ENCODE data around the gene ANKIB1. TPM values are rescaled to one million over a fixed set of nuclear protein-coding genes. Genes with fewer than 3 reads are reported as not detected.
A peak's percentile ranks its signal among the peaks of the same experiment; 100 is the strongest.

The ANKIB1 gene
- total RNA-seq, 1 experiment from 2014 or later, result 42.1 TPM

GRCh38 chr7:92292981-92293380 lies 47.2 kb downstream of the ANKIB1 start:
- Histone ChIP-seq H3K4me3 (ENCODE audit: low read depth, low read length, poor library complexity, severe bottlenecking) (no peak overlapping the region), H3K4me1 (ENCODE audit: insufficient read depth, low read length, poor library complexity, severe bottlenecking) (peaks cover 18% of the 10 kb centered on the region), H3K9me3 (ENCODE audit: low read depth, low read length, poor library complexity, severe bottlenecking) (no peaks in the 10 kb centered on the region), H3K27me3 (replicated peaks; ENCODE audit: insufficient read depth, low read depth, low read length, poor library complexity) (no peaks in the 10 kb centered on the region), H3K27ac (ENCODE audit: low read depth, low read length, poor library complexity, severe bottlenecking) (no peak overlapping the region), H3K36me3 (ENCODE audit: insufficient read depth, low read length, poor library complexity, severe bottlenecking) (no peaks in the 10 kb centered on the region)
- intact Hi-C loops (cut with micrococcal nuclease; ENCODE audit: unreplicated experiment), result no loop called here
- ChIA-PET POLR2A (ENCODE audit: low non-redundant PET) (no interaction called here), CTCF (no interaction called here)
- TF ChIP-seq EZH2 (IDR thresholded peaks at IDR 0.05; ENCODE audit: borderline replicate concordance, low read depth, low read length, poor library complexity, severe bottlenecking) (no peak), CTCF (conservative IDR thresholded peaks at IDR 0.05; ENCODE audit: low read depth, low read length) (no peak)
- DNase-seq (ENCODE audit: low spot score), result peak; percentile 14
- BruUV-seq (replicated peaks), result no TSS peak

- Histone ChIP-seq H3K4me1 (ENCODE audit: insufficient read depth, low read length, poor library complexity, severe bottlenecking) (peaks cover 18% of the 10 kb centered on the region), H3K4me3 (ENCODE audit: low read depth, low read length, poor library complexity, severe bottlenecking) (peak overlapping the region; percentile 15), H3K27ac (ENCODE audit: low read depth, low read length, poor library complexity, severe bottlenecking) (no peak overlapping the region), H3K27me3 (replicated peaks; ENCODE audit: insufficient read depth, low read depth, low read length, poor library complexity) (no peaks in the 10 kb centered on the region), H3K9me3 (ENCODE audit: low read depth, low read length, poor library complexity, severe bottlenecking) (no peaks in the 10 kb centered on the region), H3K36me3 (ENCODE audit: insufficient read depth, low read length, poor library complexity, severe bottlenecking) (no peaks in the 10 kb centered on the region)
- BruUV-seq (replicated peaks), result no TSS peak
- DNase-seq (ENCODE audit: low spot score), result no peak
- TF ChIP-seq CTCF (conservative IDR thresholded peaks at IDR 0.05; ENCODE audit: low read depth, low read length) (no peak), EZH2 (IDR thresholded peaks at IDR 0.05; ENCODE audit: borderline replicate concordance, low read depth, low read length, poor library complexity, severe bottlenecking) (no peak)
- ChIA-PET CTCF (no interaction called here), POLR2A (ENCODE audit: low non-redundant PET) (no interaction called here)
- intact Hi-C loops (cut with micrococcal nuclease; ENCODE audit: unreplicated experiment), result no loop called here
These were observed 48.3 kb downstream of the ANKIB1 start for GRCh38 chr7:92293896-92294590.

- H3K9me3 ChIP-seq (ENCODE audit: low read depth, low read length, poor library complexity, severe bottlenecking), result no peaks in the 10 kb centered on the region
- peaks cover 18% of the 10 kb centered on the region for H3K4me1 ChIP-seq (ENCODE audit: insufficient read depth, low read length, poor library complexity, severe bottlenecking)
- H3K4me3 ChIP-seq (ENCODE audit: low read depth, low read length, poor library complexity, severe bottlenecking), result no peak overlapping the region
- intact Hi-C loops (cut with micrococcal nuclease; ENCODE audit: unreplicated experiment), result no loop called here
- no TSS peak for BruUV-seq (replicated peaks)
- H3K27me3 ChIP-seq (replicated peaks; ENCODE audit: insufficient read depth, low read depth, low read length, poor library complexity), result no peaks in the 10 kb centered on the region
- H3K36me3 ChIP-seq (ENCODE audit: insufficient read depth, low read length, poor library complexity, severe bottlenecking), result no peaks in the 10 kb centered on the region
- TF ChIP-seq CTCF (conservative IDR thresholded peaks at IDR 0.05; ENCODE audit: low read depth, low read length) (no peak), EZH2 (IDR thresholded peaks at IDR 0.05; ENCODE audit: borderline replicate concordance, low read depth, low read length, poor library complexity, severe bottlenecking) (no peak)
- ChIA-PET POLR2A (ENCODE audit: low non-redundant PET) (no interaction called here), CTCF (no interaction called here)
- no peak for DNase-seq (ENCODE audit: low spot score)
- no peak overlapping the region for H3K27ac ChIP-seq (ENCODE audit: low read depth, low read length, poor library complexity, severe bottlenecking)
These were observed 49.6 kb downstream of the ANKIB1 start for GRCh38 chr7:92295391-92295790.

Data from A673 (cell line).